NCI-H2029 (cell line): ENCODE measurements around the gene CNTN1.

Experiments used
- DNase-seq: peaks from one replicate; lab custom pipeline; 2025; lab: John Stamatoyannopoulos, UW

CNTN1 gene

GRCh38 chr12:40853221-40853620, 161.0 kb downstream of the CNTN1 start:
- DNase-seq = no peak

- DNase-seq = no peak
Measured at GRCh38 chr12:40854604-40855003, 162.4 kb downstream of the CNTN1 start.

- DNase-seq = no peak
Measured at GRCh38 chr12:40864891-40865290, 172.7 kb downstream of the CNTN1 start.

GRCh38 chr12:40870981-40871380, 178.7 kb downstream of the CNTN1 start:
- DNase-seq = no peak

GRCh38 chr12:40874868-40875267, 182.6 kb downstream of the CNTN1 start:
- DNase-seq = no peak

GRCh38 chr12:40889329-40889728, 197.1 kb downstream of the CNTN1 start:
- no peak for DNase-seq

- DNase-seq = no peak
Measured at GRCh38 chr12:40892528-40892927, 200.3 kb downstream of the CNTN1 start.

- DNase-seq = no peak
Measured at GRCh38 chr12:40898505-40898904, 206.3 kb downstream of the CNTN1 start.

GRCh38 chr12:40903040-40903439, 210.8 kb downstream of the CNTN1 start:
- no peak for DNase-seq

GRCh38 chr12:40907115-40907527, 214.9 kb downstream of the CNTN1 start:
- DNase-seq = no peak

GRCh38 chr12:40911676-40912075, 219.4 kb downstream of the CNTN1 start:
- no peak for DNase-seq

GRCh38 chr12:40915172-40915571, 222.9 kb downstream of the CNTN1 start:
- no peak for DNase-seq

- DNase-seq = no peak
Measured at GRCh38 chr12:40917561-40917960, 225.3 kb downstream of the CNTN1 start.

- no peak for DNase-seq
Measured at GRCh38 chr12:40921563-40922163, 229.4 kb downstream of the CNTN1 start.

GRCh38 chr12:40937891-40938290, 245.7 kb downstream of the CNTN1 start:
- DNase-seq = no peak

GRCh38 chr12:40942326-40942725, 250.1 kb downstream of the CNTN1 start:
- DNase-seq = no peak

GRCh38 chr12:40945772-40946171, 253.5 kb downstream of the CNTN1 start:
- DNase-seq = no peak

- DNase-seq = peak; percentile 9
Measured at GRCh38 chr12:40946612-40947194, 254.5 kb downstream of the CNTN1 start.

- no peak for DNase-seq
Measured at GRCh38 chr12:40947797-40948196, 255.6 kb downstream of the CNTN1 start.

GRCh38 chr12:40953076-40953475, 260.8 kb downstream of the CNTN1 start:
- DNase-seq = no peak

GRCh38 chr12:40957417-40957816, 265.2 kb downstream of the CNTN1 start:
- no peak for DNase-seq

- no peak for DNase-seq
Measured at GRCh38 chr12:40959041-40959440, 266.8 kb downstream of the CNTN1 start.

- no peak for DNase-seq
Measured at GRCh38 chr12:40963751-40964150, 271.5 kb downstream of the CNTN1 start.

- DNase-seq = no peak
Measured at GRCh38 chr12:40969796-40970195, 277.6 kb downstream of the CNTN1 start.
